ENCODE results near the gene GAL3ST1. TPM values are rescaled to one million over a fixed set of nuclear protein-coding genes. Genes with fewer than 3 reads are reported as not detected.

Gene GAL3ST1
- total RNA-seq, 1 donor from 2014 or later, result 102 TPM

GRCh38 chr22:30537083-30537731 is 37.3 kb downstream of the GAL3ST1 start:
- no peak for DNase-seq (ENCODE audit: low spot score)

GRCh38 chr22:30535182-30535581 is 39.3 kb downstream of the GAL3ST1 start:
- no peak for DNase-seq (ENCODE audit: low spot score)

- DNase-seq (ENCODE audit: low spot score), result no peak
Observed at GRCh38 chr22:30531651-30532608, 42.5 kb downstream of the GAL3ST1 start.

GRCh38 chr22:30526656-30527055 is 47.8 kb downstream of the GAL3ST1 start:
- DNase-seq (ENCODE audit: low spot score), result no peak

GRCh38 chr22:30523646-30524489 is 50.6 kb downstream of the GAL3ST1 start:
- DNase-seq (ENCODE audit: low spot score), result no peak

GRCh38 chr22:30521368-30522156 is 52.9 kb downstream of the GAL3ST1 start:
- no peak for DNase-seq (ENCODE audit: low spot score)

- DNase-seq (ENCODE audit: low spot score), result no peak
Observed at GRCh38 chr22:30519842-30520425, 54.5 kb downstream of the GAL3ST1 start.

GRCh38 chr22:30516731-30517130 is 57.7 kb downstream of the GAL3ST1 start:
- no peak for DNase-seq (ENCODE audit: low spot score)

- DNase-seq (ENCODE audit: low spot score), result no peak
Observed at GRCh38 chr22:30516273-30516672, 58.2 kb downstream of the GAL3ST1 start.

GRCh38 chr22:30514252-30514651 is 60.2 kb downstream of the GAL3ST1 start:
- no peak for DNase-seq (ENCODE audit: low spot score)

GRCh38 chr22:30513462-30513861 is 61.0 kb downstream of the GAL3ST1 start:
- no peak for DNase-seq (ENCODE audit: low spot score)

GRCh38 chr22:30511911-30512310 is 62.6 kb downstream of the GAL3ST1 start:
- no peak for DNase-seq (ENCODE audit: low spot score)

- no peak for DNase-seq (ENCODE audit: low spot score)
Observed at GRCh38 chr22:30511109-30511508, 63.4 kb downstream of the GAL3ST1 start.

- no peak for DNase-seq (ENCODE audit: low spot score)
Observed at GRCh38 chr22:30508216-30508615, 66.2 kb downstream of the GAL3ST1 start.

- DNase-seq (ENCODE audit: low spot score), result no peak
Observed at GRCh38 chr22:30507670-30508069, 66.8 kb downstream of the GAL3ST1 start.

- DNase-seq (ENCODE audit: low spot score), result peak; percentile 33
Observed at GRCh38 chr22:30506507-30506968, 67.9 kb downstream of the GAL3ST1 start.
